Stimulated activated CD8-positive, alpha-beta memory T cell treated with anti-CD3 and anti-CD28 coated beads, Interleukin-7, amount 100 ng/mL, for 48 hours (primary cell): Measurements from ENCODE around the gene C13orf46.

Experiments
- DNase-seq, 2 donors: peaks; one replicate each; pipeline ENCODE4 v3.0.0-alpha.2; 2020; ENCODE audit warnings: low read depth in 1 of 2; ENCODE audit errors: extremely low read depth in 1 of 2

The C13orf46 gene

DNA sequence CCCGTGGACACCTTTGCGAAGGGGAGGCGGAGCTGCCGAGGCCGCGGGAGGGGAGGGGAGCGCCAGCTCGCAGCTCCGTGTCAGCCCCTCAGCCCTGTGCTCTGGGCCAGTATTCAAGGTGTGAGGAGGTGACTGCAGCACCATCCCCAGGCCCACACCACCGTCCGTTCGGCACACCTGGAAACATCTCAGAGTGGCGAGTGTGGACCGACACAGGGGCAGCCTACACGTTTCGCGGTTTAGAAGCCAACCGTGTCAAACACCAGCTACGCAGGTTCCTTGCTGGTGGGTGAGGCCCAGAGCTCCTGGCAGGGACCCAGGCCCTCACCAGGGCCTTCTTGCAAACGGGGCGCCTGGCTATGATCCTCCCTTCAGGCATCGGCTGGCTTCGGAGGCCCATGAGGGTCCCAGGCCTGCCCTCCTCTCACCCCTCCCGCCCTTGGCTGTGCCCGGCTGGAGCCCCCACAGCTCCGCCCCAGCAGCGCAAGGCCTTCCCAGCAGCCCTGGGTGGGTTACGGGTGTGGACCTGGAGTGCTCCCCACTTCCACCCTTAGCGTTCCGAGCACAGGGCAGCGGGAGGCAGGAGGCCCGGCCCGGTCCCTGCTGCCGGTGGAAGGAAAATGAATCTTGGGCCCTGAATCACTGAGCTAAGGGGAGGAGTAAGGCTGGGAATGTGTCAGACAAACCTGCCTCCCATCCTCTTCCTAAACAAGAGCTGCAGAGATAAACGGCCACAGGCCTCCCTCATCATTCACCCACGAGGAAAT, 1.2 kb downstream of the C13orf46 start:
- no peak for DNase-seq

- no peak for DNase-seq
Measured at GRCh38 chr13:113971471-113972231, 2.2 kb downstream of the C13orf46 start.

- no peak for DNase-seq
Measured at GRCh38 chr13:113970810-113971470, 2.9 kb downstream of the C13orf46 start.

DNA sequence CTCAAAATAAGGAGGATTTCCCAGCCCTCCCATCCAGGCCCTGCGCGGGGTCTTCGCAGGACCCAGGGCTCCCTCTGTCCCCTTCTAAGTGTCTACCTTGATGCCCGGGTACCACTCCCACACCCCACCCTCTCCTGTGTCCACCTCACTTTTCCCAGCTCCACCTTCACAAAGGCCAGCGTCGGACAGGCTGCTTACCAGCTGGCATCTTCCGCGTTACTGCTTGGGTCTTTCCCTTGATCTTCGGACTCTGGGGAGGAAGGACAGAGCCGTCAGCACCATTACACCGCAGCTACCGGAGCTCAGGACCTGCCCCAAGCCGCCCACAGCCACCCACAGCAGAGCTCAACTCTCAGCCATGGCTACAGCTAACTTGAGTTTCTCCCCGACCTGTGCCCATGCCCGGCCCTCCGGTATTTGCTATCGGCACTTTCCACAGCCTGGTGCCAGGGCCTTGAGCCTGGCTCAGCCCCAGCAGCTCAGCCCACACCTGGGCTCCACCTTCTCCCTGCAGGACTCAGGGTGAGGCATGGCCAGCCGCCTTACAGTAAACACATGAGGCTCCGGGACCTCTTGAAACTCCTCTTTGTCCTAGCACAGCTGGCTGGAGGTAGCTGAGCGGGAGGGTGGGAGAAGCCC, 3.8 kb downstream of the C13orf46 start:
- no peak for DNase-seq

DNA sequence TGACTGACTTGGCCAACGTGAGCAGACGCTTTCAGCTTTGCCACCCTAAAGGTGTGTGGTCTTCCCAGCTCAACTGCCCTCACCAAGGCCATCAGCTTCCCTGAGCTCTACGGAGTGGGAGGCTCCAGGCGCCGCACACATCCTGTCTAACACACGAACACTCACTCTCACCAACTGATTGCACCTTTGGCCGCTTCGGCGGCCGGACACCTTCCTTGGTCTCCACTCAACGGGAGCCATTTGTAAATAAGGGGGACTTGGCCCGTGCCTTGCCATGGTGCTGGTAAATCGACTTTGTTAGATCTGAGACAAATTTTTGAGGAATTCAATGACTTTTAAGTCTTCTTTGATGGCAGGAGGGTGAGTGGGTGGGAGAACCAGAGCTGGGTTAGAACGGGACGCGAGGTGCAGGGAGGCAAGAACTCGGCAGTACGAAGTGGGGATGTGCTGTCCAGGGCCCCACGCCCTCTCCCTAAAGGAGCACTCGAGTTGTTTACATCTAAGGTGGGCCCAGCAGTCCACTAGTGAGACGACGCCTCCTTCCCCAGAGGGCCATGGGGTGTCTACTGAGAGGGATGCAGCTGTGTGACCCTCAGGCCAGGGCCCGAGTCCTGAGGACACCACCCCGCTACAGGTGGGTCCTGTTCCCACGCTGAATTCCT, 4.4 kb downstream of the C13orf46 start:
- no peak for DNase-seq

GRCh38 chr13:113968463-113969310, 5.2 kb downstream of the C13orf46 start:
- no peak for DNase-seq

- DNase-seq, result no peak
Measured at GRCh38 chr13:113967729-113968462, 6.0 kb downstream of the C13orf46 start.

DNA sequence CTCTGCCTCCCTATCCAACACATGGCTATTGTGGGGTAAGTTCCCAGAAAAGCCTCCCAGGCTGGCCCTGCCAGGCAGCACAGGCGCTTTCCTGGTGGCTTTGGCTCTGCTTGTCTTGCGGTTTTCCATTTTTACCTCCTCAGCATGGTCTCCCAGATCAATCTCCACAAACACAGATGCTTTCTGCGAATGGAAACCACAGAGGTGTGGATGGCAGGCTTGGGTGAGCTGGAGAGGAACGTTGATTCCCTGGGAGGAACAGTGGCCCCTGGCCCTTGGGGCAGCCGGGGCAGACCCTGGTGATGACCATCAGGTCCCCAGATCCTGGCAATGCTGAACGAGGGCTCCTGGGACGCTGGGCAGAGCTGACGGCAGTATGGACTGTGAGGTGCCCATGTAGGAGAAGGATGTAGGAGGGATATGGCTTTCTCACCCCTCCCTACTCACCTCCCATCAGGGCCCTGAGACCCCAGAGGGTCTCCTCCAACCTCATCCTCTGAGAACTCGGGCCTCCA, 6.6 kb downstream of the C13orf46 start:
- no peak for DNase-seq

DNA sequence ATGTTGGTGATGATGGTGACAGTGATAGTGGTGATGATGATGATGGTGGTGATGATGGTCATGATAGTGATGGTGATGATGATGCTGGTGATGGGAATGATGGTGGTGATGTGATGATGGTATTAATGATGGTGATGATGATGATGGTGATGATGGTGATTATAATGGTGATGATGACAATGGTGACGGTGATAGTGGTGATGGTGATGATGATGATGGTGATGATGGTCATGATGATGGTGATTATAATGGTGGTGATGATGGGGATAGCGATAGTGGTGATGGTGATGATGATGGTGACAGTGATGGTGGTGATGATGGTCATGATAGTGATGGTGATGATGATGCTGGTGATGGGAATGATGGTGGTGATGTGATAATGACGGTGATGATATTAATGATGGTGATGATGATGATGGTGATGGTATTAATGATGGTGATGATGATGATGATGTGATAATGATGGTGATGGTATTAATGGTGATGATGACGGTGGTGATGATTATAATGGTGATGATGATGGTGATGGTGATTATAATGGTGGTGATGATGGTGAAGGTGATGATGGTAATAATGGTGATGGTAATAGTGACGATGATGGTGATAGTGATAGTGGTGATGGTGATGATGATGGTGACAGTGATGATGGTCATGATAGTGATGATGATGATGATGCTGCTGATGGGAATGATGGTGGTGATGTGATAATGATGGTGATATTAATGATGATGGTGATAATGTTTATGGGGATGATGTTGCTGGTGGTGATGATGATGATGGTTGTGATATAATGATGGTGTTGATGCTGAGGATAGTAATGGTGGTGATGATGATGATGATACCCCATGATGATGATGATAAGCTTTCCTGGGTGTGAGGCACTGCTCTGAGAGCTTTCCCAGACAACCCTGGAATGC, 7.7 kb downstream of the C13orf46 start:
- no peak for DNase-seq

DNA sequence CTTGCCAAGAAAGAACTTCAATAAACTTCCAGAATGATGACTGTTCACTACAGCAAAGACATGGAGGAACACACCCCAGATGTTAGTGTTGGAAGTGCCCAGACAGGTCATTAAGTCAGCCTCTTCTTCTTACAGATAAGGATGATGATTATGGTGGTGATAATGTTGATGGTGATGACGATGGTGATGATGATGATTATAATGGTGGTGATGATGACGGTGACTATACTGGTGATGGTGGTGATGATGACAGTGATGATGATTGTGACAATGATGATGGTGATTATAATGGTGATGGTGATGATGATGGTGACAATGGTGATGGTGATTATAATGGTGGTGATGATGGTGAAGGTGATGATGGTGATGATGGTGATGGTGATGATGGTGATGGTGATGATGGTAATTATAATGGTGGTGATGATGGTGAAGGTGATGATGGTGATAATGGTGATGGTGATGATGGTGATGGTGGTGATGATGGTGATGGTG, 8.4 kb downstream of the C13orf46 start:
- no peak for DNase-seq

DNA sequence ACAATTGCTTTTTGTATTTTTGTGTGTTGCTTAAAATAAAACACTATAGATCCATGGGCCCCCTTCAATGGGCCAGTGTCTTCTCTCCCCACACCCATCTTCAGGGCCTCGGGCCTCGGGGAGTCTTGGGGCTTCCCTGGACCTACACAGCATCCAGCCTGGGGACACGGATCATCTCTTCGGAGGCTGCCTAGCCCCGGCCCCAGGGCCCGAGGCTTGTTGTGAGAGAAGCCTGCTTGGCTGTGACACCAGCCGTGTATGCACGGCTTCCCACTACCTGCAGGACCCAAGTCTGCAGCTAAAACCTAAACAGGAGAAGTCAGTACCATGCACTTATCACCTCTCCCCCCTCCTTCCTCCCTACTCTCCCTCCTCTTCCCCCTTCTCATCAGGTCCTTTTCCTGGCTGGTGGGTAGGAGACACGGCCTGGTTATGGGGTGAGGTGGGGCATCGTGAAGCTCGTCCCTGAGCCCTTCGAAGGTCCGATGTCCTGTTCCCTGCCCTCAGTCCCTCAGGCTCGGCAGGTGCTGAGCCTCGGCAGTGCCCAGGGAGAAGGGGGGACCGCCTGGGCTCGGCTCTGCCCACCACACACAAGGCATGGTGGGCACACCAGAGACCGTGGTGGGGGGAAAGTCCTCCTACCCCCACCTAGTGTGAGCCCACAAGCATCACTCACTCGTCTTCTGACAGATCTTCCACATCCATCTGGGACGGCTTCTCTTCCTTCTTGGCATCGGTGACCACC, 9.5 kb downstream of the C13orf46 start:
- no peak for DNase-seq

- no peak for DNase-seq
Measured at GRCh38 chr13:113963376-113963775, 10.5 kb downstream of the C13orf46 start.

- DNase-seq, result no peak
Measured at GRCh38 chr13:113962975-113963374, 10.9 kb downstream of the C13orf46 start.

DNA sequence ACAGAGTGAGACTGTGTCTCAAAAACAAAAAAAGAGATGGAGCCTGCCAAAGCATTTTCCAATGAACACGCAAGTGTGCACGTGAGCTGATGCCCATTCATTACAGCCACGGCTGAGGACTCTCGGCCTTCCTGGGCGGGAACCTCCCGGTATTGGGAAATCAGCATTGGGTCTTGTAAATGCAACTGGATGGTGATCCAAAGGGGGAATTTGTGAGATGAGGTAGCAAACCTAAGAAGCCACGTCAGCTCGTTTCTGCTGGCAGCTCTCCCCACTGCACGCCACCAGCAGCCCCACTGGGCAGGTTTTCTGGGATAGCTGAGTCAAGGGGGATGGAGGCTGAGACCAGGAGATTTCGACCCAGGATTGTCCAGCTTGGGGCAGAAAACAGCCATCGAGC, 11.5 kb downstream of the C13orf46 start:
- DNase-seq, result no peak

GRCh38 chr13:113960276-113960948, 13.5 kb downstream of the C13orf46 start:
- DNase-seq, result no peak

- DNase-seq, result no peak
Measured at GRCh38 chr13:113959198-113959597, 14.7 kb downstream of the C13orf46 start.
